Caco-2 (cell line): Measurements from ENCODE around the gene TRIM23. TPM values are rescaled to one million over a fixed set of nuclear protein-coding genes. Genes with fewer than 3 reads are reported as not detected.
"Not testable (repeated sequence)": the region's sequence is repeated elsewhere in the genome, so short reads cannot be mapped to it uniquely, and the experiment has no call there.

ENCODE experiments used
- BruUV-seq: library from RNA; stranded (reverse); fragments of 400-500 nt; replicated peaks from 2 replicates; lab custom pipeline; 2021; lab: Mats Ljungman, UMichigan
- CTCF ChIA-PET: fragments of 300-600 bp; sonication (Branson Sonifier 250); formaldehyde crosslinking; loops from one replicate; lab custom pipeline; 2022; ENCODE audit warnings: antibody characterized with exemption; lab: Charles Lee
- POLR2A ChIA-PET: fragments of 300-600 bp; sonication (Branson Sonifier 250); formaldehyde crosslinking; loops from one replicate; lab custom pipeline; 2022; ENCODE audit warnings: antibody characterized with exemption; lab: Charles Lee
- DNase-seq, 2 experiments: peaks; one replicate each; pipeline versions ENCODE4 v3.0.0 to v3.0.0-alpha.2; 2020 to 2022
- H3K27me3 ChIP-seq: replicated peaks from 2 replicates; pipeline ENCODE4 v1.6.0; 2011; ENCODE audit warnings: low read length; ENCODE audit not compliant: control insufficient read depth, insufficient read depth
- H3K36me3 ChIP-seq: 2 replicates; pipeline ENCODE4 v1.5.1; 2011; ENCODE audit warnings: low read length; ENCODE audit not compliant: control insufficient read depth, insufficient read depth
- H3K4me1 ChIP-seq: fragments of 250-450 bp; sonication (Bioruptor Pico); 2 replicates; pipeline ENCODE4 v1.5.1; 2020; ENCODE audit warnings: mild to moderate bottlenecking
- H3K4me3 ChIP-seq: 2 replicates; pipeline ENCODE4 v1.5.1; 2011; ENCODE audit warnings: low read depth, mild to moderate bottlenecking, control low read depth, low read length
- H3K9me3 ChIP-seq: fragments of 250-450 bp; sonication (Bioruptor Pico); 2 replicates; pipeline ENCODE4 v1.5.1; 2020; ENCODE audit warnings: mild to moderate bottlenecking, moderate library complexity
- H3K27ac Mint-ChIP-seq: one replicate; pipeline ENCODE4 v1.8.0; 2022; ENCODE audit warnings: mixed read lengths; ENCODE audit not compliant: unreplicated experiment
- H3K27me3 Mint-ChIP-seq: one replicate; pipeline ENCODE4 v1.8.0; 2022; ENCODE audit warnings: mixed read lengths; ENCODE audit not compliant: insufficient read depth, unreplicated experiment
- H3K36me3 Mint-ChIP-seq: one replicate; pipeline ENCODE4 v1.8.0; 2022; ENCODE audit warnings: mild to moderate bottlenecking, mixed read lengths; ENCODE audit not compliant: insufficient read depth, unreplicated experiment
- H3K4me1 Mint-ChIP-seq: one replicate; pipeline ENCODE4 v1.8.0; 2022; ENCODE audit warnings: low read depth, mixed read lengths; ENCODE audit not compliant: unreplicated experiment
- H3K4me3 Mint-ChIP-seq: one replicate; pipeline ENCODE4 v1.8.0; 2022; ENCODE audit warnings: mild to moderate bottlenecking, moderate library complexity, mixed read lengths; ENCODE audit not compliant: unreplicated experiment
- H3K9me3 Mint-ChIP-seq: one replicate; pipeline ENCODE4 v1.8.0; 2022; ENCODE audit warnings: mixed read lengths; ENCODE audit not compliant: unreplicated experiment
- CTCF ChIP-seq, 2 experiments: fragments of 200-600 bp in 1 of 2; IDR thresholded peaks; 1 replicate in 1 of 2; 2 replicates in 1 of 2; pipeline versions ENCODE4 v1.5.1 to v1.8.0; 2011 to 2022; ENCODE audit warnings: antibody characterized with exemption in 1 of 2, control low read depth in 1 of 2, inconsistent platforms in 1 of 2, low read depth in 1 of 2, low read length in 1 of 2, mild to moderate bottlenecking in 1 of 2, moderate library complexity in 1 of 2; ENCODE audit not compliant: insufficient read depth in 1 of 2, severe bottlenecking in 1 of 2, unreplicated experiment in 1 of 2
- intact Hi-C: fragments of 100-400 bp; cut with micrococcal nuclease; formaldehyde crosslinking; loops from one replicate; pipeline ENCODE4 v1.10.0; 2022; ENCODE audit not compliant: unreplicated experiment
- total RNA-seq: library from RNA; stranded (reverse); gene quantifications from 2 replicates; pipeline ENCODE4 v1.2.3, GENCODE V29; 2022

Gene TRIM23
- total RNA-seq, 1 experiment from 2014 or later = 12.0 TPM

GRCh38 chr5:65624571-65625555, 730 bp upstream of the TRIM23 start, which contains the start of the genes SHLD3 and TRAPPC13:
Gene SHLD3, plus strand, starts transcription at chr5:65625027. Its CDS starts 4,561 bp downstream, at chr5:65629588.
Gene TRAPPC13, plus strand, starts transcription at chr5:65625027. Its CDS starts 34 bp downstream, at chr5:65625061.
- Histone ChIP-seq H3K36me3 (no peaks in the 10 kb centered on the region), H3K9me3 (no peaks in the 10 kb centered on the region), H3K27me3 (no peaks in the 10 kb centered on the region), H3K4me1 (peaks cover 5% of the 10 kb centered on the region; the same call in 1 of the 2 replicates), H3K4me3 (peak within 1 kb of the TSS; percentile 54)
- Mint-ChIP-seq H3K4me1 (peaks cover 6% of the 10 kb centered on the region), H3K36me3 (peaks cover 13% of the 10 kb centered on the region), H3K4me3 (peak within 1 kb of the TSS; percentile 100), H3K27ac (peak within 1 kb of the TSS; percentile 96), H3K9me3 (no peaks in the 10 kb centered on the region), H3K27me3 (no peaks in the 10 kb centered on the region)
- DNase-seq = peak; percentile 80 to 87
- TSS peak; percentile 75 for BruUV-seq
- intact Hi-C loops = loop anchor here (1.0 to 5.0 kb wide), 4 partner anchors 14 to 97 kb away; partner anchors contain the start of genes CENPK, NLN, PPWD1 and SGTB
- CTCF ChIA-PET = interaction anchor here (0.9 kb wide), 1 partner anchor 13 kb away, joined by 3 read pairs; no protein-coding TSS in a partner anchor
- no peak for TF ChIP-seq CTCF (IDR thresholded peaks at IDR 0.05; ENCODE audit: insufficient read depth in 1 of 2, low read depth in 1 of 2, low read length in 1 of 2, severe bottlenecking in 1 of 2, unreplicated experiment in 1 of 2)
- POLR2A ChIA-PET = interaction anchor here (0.6 to 1.3 kb wide), 4 partner anchors 13 to 80 kb away, joined by 3 to 6 read pairs (median 4); partner anchors contain the start of genes CENPK and PPWD1

- H3K9me3 ChIP-seq = no peaks in the 10 kb centered on the region
- H3K36me3 ChIP-seq = no peaks in the 10 kb centered on the region
- ChIA-PET CTCF (interaction anchor here (0.9 kb wide), 1 partner anchor 12 kb away, joined by 3 read pairs; no protein-coding TSS in a partner anchor), POLR2A (interaction anchor here (0.5 to 1.0 kb wide), 2 partner anchors 12 to 521 kb away, joined by 4 to 6 read pairs; no protein-coding TSS in a partner anchor)
- peak overlapping the region; percentile 54 for H3K4me3 ChIP-seq
- peak overlapping the region; percentile 100 for H3K4me3 Mint-ChIP-seq
- H3K4me1 Mint-ChIP-seq = peaks cover 6% of the 10 kb centered on the region
- DNase-seq = no peak
- TF ChIP-seq CTCF (IDR thresholded peaks at IDR 0.05; ENCODE audit: insufficient read depth in 1 of 2, low read depth in 1 of 2, low read length in 1 of 2, severe bottlenecking in 1 of 2, unreplicated experiment in 1 of 2) = no peak
- intact Hi-C loops = loop anchor here (5.0 kb wide), 1 partner anchor 99 kb away; the partner anchor contains the start of genes NLN and SGTB
- H3K27ac Mint-ChIP-seq = peak overlapping the region; percentile 96
- H3K36me3 Mint-ChIP-seq = peaks cover 8% of the 10 kb centered on the region
- H3K27me3 Mint-ChIP-seq = no peaks in the 10 kb centered on the region
- H3K27me3 ChIP-seq = no peaks in the 10 kb centered on the region
- peaks cover 5% of the 10 kb centered on the region; the same call in 1 of the 2 replicates for H3K4me1 ChIP-seq
- BruUV-seq = no TSS peak
- no peaks in the 10 kb centered on the region for H3K9me3 Mint-ChIP-seq
Measured at GRCh38 chr5:65623482-65623881, 651 bp downstream of the TRIM23 start.

GRCh38 chr5:65621961-65622360, 2.2 kb downstream of the TRIM23 start:
- H3K4me1 ChIP-seq, H3K9me3 Mint-ChIP-seq, H3K36me3 Mint-ChIP-seq, H3K27ac Mint-ChIP-seq, H3K27me3 Mint-ChIP-seq, H3K4me3 Mint-ChIP-seq, BruUV-seq, H3K27me3 ChIP-seq, POLR2A ChIA-PET, CTCF ChIA-PET, H3K4me1 Mint-ChIP-seq, H3K4me3 ChIP-seq, H3K9me3 ChIP-seq, DNase-seq, H3K36me3 ChIP-seq: not testable (repeated sequence)
- intact Hi-C loops = loop anchor here (5.0 kb wide), 1 partner anchor 100 kb away; the partner anchor contains the start of genes NLN and SGTB
